ENCODE measurements around the gene DYRK1B.
A peak's percentile ranks its signal among the peaks of the same experiment; 100 is the strongest.

Gene DYRK1B

DNA sequence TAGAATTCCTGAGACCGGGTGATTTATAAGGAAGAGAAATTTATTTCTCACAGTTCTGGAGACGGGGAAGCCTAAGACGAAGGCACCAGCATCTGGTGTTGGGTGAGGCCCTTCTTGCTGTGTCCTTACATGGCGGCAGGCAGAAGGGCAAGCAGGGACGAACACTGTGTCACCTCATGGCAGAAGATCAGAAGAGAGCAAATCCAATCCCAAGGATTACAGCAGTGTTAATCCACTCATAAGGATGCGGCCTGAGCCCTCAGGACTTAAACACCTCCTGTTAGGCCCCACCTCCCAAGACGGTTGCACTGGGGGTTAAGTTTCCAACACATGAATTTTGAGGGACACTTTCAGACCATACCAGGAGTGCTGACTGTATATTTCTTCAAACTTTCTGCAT is 18.9 kb upstream of the DYRK1B start:
- no peak for DNase-seq

DNA sequence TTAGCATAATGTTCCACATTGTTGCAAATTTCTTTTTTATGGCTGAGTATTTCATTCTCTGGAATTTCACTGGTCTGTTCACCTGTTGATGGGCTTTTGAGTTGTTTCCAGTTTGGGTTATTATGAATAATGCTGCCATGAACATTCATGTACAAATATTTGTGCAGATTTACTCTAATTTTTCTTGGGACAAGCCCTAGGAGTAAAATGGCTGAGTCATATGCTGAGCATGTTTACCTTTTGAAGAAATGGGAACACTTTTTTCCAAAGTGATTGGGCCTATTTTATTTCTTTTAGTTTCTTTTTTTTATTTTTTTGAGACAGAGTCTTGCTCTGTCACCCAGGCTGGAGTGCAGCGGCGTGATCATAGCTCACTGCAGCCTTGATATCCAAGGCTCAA is 16.9 kb upstream of the DYRK1B start:
- no peak for DNase-seq

DNA sequence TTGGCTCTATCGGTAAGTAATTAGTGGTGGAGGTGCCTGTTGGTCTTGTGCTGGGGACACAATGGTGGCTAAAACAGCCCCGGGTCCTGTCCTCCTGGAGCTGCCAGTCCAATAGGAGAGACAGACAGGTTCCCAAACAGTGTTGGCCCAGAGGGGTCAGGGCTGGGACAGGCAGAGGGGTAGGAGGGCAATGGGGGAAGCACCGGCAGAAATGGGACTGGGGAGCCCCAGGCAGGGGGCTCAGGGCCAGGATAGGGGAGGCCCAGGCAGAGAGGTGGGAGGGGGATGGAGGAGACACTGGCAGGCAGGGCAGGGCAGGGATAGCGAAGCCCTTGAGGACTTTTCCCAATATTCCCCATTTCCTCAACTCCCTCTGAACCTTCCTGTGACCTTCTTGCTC is 14.4 kb upstream of the DYRK1B start:
- no peak for DNase-seq

- DNase-seq: no peak
These were observed 13.6 kb upstream of the DYRK1B start for GRCh38 chr19:39847525-39847924.

GRCh38 chr19:39846678-39847486 is 12.9 kb upstream of the DYRK1B start:
- DNase-seq: no peak

DNA sequence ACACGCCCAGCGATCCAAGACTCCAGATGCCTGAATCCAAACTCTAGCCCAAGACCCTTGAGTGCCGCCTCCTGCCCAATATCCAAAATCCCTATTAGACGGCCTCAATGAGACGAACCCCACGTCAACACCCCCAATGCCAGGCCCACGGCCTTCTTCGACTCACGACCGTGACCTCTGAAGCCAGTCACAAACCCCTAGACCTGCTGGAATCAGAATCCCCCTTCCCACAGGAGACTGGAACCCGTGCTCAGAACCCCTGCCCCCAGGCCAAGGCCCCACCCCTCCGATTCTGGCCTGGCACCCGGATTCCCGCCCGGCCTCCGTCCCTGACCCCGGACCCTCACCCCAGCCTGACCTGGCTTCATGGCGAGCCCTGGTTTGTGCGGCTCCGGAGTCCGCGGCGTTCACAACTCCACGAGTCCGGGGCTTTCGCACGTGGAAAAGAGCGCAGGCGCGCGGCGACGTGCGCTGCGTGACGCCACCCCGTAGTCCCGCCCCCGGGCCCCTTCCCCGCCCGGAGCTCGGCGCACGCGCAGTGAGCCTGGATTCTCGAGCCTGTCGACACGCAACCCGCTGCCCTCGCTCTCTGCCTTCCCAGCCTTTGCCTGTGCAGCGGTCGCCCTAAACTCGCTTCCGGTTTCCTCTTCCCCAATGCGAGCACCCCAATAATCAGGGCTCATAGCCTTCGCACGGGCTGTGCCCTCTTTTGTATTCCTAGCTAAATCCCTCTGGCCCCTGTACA is 12.1 kb upstream of the DYRK1B start, which contains the start of gene FBL:
Gene FBL, minus strand, starts transcription at position 447 of the 745 bp plus-strand sequence. Its CDS starts 79 bp downstream, at position 368.
- DNase-seq: peak; percentile 97

DNA sequence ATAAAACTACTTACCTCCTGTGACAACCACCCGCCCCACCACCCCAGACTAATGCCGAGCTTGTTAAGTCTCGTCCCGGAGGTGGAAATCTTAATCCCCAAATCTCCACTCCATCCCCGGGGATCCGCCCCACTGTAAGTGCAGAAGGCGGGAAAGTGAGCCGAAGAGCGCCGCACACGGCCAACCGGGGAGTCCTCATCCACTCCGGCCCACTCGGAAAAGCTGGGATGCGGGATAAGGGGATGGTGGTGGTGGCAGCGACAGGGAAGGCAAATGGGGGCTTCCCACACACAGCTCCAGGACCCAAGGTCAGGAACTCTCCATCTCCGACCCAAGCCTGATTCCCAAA is 11.6 kb upstream of the DYRK1B start:
- DNase-seq: no peak

DNA sequence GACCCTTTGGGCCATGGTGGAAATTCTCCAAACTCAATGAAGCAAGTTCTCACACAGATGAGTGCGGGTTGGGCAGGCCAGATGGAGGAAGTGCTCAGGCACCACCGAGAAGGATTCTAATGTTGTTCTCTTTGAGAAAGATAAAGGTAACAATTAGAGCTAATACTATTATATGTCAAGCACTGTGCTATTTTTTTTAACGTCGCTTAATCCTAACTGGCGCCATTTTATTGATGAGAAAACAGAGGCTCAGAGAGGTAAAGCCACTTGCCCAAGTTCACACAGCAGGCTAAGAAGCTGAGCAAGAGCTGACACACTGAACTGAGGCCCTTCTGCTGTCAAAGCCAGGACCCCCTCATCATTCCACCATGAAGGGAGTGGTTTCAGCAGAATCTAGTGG is 11.2 kb upstream of the DYRK1B start:
- DNase-seq: no peak

DNA sequence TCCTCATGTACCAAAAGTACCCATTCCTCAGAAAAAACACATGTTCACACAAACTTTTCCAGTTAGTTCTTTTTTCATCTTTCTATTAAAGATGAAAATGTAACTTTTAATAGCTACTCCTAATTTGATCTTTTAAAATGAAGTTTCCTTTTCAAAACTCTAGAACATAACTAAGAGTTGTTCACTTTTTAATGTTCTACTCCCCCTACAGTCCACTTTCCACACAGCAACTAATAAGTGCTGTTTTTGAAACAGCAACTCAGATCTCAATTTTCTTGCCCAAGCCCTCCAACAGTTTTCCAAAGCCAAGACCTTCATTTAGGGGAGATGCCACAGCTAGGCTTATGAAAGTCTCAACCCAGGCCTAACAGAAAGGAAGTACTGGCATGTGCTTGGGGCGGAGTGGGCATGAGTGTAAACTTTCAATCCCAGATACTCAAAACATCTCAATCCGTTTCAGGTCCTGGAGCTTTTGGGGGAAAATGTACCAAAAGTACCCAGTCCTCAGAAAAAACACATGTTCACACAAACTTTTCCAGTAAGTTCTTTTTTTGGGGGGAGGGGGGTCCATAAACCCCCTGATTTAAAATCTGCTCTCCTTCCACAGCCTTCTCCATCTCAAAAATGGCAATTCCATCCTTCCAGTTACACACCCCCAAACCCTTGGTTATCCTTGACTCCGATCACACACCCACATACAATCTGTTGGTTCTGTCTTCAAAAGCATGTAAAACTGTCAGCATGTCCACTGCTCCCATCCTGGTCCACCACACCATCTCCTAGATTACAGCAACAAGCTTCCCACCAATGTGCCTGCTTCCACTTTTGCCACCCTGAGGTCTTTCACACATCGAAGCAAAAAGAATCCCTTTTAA is 10.2 kb upstream of the DYRK1B start:
- peak; percentile 76 for DNase-seq

DNA sequence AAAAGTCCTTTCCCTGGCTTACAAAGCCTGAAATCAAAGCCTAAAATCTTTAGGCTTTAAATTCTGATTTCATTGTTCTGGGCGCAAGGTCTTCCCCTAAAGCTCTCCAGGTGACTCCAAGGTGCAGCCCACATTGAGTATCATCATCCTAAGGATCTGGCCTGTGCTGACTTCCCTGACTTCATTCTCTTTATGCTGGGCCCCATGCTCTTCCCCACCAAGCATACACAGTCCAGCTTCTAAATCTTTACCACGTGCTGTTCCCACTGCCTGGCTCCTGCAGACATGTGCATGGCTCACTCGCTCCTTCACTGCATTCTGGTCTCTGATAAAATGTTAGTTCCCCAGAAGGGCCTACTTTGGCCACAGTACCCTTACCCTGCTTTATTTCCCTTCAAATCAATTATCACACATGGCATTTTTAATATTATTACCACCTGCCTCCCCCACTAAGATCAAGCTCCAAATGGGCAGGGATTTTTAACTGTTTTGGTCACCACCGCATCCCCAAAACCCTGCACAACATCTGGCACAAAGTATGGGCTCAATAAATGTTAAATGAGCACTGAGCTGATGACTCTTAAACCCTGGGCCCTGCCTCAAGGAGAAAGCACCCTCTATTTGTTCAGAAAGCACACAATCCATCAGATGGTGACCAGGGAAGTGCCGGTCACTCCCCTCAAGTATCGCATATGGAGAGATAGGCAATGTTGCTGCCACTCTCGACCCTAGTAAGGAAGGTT is 8.9 kb upstream of the DYRK1B start:
- no peak for DNase-seq

- no peak for DNase-seq
These were observed 7.1 kb upstream of the DYRK1B start for GRCh38 chr19:39841041-39841440.

DNA sequence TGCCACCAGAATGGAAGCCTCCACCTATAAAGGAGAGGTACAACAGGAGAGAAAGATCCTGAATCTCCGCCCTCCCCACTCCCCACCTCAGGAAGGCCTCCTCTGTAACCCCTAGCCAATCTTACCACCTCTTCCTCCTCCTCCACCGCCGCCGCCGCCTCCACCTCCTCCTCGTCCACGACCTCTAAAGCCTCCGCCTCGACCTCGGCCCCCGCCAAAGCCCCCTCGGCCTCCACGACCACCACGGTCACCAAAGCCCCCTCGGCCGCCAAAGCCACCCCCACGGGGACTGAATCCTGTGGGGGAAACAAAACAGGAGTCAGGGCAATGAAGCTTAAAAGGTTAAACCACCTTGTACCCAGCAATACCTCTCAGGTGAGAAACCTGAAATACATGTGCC is 6.5 kb upstream of the DYRK1B start:
- DNase-seq: no peak

DNA sequence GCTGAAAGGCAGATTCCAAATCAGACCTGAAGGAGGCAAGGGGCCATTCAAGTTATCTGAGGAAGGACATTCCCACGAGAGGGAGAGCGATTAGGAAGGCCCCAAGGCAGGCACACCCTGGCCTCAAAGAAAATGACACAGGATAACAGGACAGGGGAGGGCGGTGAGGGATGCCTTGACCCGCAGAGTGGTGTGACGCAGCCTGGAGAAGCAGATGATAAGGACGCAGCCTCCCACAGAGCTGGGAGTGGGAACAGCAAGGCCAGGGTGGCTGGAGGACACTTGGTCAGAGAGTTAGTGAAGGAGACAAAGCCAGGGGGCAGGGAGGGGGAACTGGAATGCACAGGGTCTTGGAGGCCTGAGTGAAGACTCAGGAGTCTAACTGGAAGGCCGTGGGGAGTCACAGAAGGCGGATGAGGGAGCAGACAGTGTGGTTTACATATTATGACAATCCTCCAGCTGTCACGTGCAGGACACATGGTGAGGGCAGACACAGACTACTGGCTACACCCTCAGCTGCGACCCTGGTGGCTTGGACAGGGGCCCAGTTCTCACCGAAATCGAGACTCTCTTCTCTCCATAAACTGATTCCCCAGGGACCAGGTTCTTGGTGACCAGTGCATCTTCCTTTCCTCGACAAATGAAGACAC is 5.8 kb upstream of the DYRK1B start:
- no peak for DNase-seq

- no peak for DNase-seq
These were observed 4.6 kb upstream of the DYRK1B start for GRCh38 chr19:39838569-39838968.

GRCh38 chr19:39837978-39838377 is 4.0 kb upstream of the DYRK1B start:
- no peak for DNase-seq

GRCh38 chr19:39834287-39834841 is 402 bp upstream of the DYRK1B start:
- DNase-seq: no peak

DNA sequence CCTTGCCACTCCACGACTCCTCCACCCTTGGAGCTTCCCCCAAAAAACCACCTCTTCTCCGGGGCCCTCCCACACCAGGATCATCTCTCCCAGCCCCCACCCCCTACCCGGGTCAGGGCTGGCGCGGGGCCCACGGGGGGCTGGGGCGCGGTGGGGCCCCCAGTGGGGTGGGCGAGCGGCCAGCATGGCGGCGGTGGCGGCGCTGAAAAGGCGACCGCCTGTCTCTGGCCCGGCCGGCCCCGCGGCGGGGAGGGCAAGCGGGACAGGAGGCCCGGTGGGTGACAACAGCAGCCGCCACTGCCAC is 850 bp downstream of the DYRK1B start:
- DNase-seq: no peak

DNA sequence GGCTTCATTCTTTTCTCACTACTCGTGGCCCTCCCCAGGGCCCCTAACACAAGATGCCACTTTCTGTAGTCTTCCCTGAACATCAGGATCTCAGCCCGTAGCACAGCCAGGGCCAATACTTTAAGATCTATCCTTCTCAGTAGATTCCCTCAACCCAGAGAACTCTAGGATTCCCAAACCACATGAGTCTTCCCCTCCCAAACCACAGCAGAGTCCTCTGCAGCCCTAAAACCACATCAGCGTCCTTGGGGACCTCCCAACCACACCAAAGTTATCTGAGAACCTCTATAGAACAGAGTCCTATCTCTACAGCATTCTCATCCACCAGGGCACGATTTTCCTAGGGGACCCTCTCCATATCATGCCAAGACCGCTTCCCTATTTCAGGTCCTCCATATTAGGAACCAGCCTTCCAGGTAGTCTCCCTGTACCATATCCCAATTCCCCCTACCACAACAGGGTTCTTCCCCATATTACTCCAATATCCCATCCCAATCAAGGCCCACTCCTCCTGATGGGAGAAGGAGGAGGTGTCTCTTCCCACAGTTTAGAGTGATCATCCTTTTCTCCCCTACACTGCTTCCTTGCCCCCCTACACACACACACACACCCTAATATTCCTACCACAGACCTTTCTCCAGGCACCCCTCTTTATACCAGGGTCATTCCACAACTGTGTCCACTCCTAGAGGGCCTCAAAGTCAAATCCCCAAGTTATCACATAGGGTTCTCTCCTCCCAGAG is 1.4 kb downstream of the DYRK1B start:
- peak; percentile 39 for DNase-seq

- no peak for DNase-seq
These were observed 2.3 kb downstream of the DYRK1B start for GRCh38 chr19:39831679-39832078.

DNA sequence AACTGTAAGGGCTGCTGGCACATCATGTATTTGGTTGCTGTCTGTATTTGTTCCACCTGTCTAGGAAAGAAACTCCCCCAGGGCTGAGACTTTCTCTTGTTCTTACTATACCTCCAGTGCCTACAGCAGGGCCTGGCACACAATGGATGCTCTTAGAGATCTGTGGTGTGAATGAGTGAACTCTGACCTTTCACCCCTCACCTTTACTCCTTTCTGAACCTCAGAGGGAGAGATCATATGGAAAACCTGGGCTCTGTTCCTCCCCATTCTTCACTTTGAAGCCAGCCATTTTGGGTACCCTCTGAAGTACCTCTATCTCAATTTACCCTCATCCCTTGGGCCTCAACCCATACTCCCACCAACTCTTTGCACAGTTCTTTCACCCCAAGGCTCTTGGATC is 3.1 kb downstream of the DYRK1B start:
- DNase-seq: no peak

GRCh38 chr19:39830406-39830805 is 3.6 kb downstream of the DYRK1B start:
- no peak for DNase-seq
